NAMALWA (cell line): Measurements from ENCODE around the gene PTPMT1.
"Not testable (repeated sequence)": the region's sequence is repeated elsewhere in the genome, so short reads cannot be mapped to it uniquely, and the experiment has no call there.

Experiments
- DNase-seq: peaks from one replicate; pipeline ENCODE4 v3.0.0-alpha.2; 2015; ENCODE audit warnings: low spot score

The PTPMT1 gene

DNA sequence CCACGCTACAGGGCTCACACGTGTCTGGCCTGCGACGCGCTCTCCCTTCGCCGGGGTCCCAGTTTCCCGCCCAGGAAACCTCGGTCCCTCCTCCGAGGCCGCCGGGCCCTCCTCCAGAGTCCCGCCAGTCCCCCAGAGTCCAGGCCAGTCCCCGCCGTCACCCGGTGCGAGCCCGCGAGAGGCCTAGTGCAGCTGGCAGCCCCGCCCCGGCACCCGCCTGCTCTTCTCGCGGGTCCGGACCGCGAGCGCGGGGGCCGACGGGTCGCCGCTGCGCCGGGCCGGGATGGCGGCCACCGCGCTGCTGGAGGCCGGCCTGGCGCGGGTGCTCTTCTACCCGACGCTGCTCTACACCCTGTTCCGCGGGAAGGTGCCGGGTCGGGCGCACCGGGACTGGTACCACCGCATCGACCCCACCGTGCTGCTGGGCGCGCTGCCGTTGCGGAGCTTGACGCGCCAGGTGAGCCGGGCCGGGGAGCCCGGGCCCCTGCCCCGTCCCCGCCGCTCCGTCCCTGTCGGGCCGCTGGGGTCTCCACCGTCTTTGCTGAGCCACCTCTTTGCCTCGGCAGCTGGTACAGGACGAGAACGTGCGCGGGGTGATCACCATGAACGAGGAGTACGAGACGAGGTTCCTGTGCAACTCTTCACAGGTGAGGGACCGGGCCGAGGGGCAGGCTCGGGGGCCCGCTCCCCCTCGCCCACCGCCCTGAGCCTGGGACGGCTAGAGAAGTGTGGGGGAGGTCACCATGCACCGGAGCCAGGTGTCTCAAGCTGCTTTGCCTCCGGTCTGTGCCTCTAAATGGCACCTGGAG is at the start of gene PTPMT1:
PTPMT1 (plus strand) TSS at position 260 of the 809 bp plus-strand sequence; CDS start at position 284, 24 bp downstream.
- peak; percentile 75 for DNase-seq

DNA sequence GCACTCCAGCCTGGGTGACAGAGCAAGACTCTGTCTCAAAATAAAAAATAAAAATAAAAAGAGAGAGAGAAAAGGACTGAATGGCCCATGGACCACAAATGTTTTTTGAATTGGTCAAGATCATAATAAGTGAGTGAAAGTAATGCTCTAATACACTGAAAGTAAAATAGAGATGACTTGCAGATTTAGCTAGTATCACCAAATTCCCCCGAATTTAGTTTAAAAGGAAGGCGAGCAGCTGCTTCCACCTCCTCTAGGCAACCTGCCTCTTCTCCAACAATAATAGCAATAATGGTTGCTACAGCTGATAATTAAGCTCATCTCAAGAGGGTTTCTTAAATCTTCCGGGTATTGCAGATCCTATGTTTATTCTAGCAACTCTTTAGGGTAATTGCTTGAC is 49.2 kb upstream of the PTPMT1 start:
- no peak for DNase-seq

- no peak for DNase-seq
Measured at GRCh38 chr11:47516984-47517853, 48.2 kb upstream of the PTPMT1 start.

DNA sequence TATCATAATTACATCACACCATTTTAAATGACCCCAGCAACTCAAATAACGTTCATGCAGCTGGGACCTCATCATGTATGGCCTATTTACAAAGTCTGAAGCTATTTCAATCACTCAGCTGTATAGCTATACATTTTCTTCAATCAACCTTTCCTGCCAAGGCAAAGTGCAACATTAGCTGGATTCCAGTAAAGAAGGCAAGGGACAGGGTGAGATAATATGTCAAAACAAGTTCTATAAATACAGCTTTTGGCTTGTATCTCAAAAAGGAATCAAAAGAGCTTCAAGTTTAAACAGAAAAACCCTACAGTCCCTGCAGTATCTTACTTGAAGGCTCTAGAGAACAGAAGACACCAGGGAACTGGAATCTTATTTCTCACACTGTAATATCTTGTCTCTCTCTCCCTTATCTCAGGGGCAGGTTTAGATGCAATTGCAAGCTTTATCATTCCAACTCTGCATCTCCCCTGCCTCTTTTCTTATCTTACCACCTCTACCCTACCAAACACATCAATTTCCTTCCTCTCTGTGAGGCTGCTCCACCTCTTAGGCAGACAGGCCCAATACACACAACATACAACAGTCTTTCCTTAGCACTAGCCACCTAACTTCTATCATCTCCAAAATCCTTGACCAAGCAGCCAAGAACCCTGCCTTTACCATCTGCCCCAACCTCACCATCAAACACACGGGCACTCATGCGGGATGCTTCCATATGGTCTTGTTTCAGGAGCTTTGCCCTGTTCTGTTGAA is 47.0 kb upstream of the PTPMT1 start:
- no peak for DNase-seq

DNA sequence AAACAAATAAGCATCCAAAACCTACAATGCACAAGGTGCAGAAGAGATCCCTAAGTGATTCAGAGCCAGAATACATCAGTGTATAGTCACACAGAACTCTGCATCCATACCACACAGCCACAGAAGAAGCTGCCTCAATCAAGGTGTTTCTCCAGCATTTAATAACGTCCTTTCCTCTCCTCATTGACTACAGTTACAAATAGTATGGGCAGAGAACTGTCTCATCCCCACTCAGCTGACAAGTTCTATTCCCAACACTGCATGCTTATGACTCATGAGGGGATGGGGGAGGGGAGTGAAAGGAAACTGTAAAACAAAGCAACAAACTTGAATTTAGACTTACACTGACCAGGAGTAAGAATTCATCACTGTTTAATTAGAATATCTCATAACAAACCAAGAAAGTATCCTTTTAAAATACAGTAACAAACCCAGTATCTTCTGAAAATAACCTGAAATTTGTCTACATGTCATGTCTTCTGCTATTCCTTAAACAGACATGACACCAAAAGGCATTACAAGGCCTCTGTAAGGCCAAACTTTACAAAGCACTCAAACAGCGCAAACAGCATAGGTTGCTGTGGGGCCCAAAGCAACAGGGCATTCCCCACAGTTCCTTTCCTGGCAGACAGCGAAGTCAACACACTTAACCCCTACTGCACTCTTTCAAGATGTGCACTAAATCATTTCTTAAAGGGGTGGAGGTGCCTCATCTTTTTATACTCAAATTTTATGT is 41.7 kb upstream of the PTPMT1 start:
- no peak for DNase-seq

DNA sequence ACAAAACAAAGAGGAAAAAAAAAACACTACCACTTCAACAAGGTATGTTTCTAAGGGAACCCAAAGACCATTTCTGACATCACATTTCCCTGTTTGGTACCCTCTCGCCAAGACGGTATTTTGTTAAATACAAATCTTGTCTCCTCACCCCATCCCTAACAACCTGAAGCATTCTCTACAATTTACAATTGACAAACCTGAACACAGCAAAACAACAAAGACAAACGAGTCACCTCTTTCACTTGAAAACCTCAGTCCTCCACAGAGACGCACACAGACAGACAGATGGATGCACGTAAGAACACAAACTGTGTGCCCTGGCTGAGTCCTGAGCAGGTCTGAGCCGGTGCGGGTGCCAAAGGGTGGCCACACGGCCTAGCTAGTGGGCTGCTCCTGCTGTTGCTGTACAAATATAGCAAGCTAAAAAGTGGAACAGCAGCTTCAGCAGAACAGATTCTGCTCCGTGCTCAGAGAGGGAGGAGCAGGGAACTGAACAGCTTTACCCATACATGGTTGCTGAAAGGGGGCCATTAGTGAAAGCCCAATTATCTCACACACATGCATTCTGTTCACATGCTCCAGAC is 41.0 kb upstream of the PTPMT1 start:
- no peak for DNase-seq

GRCh38 chr11:47526032-47526431 is 39.4 kb upstream of the PTPMT1 start:
- not testable (repeated sequence) for DNase-seq

DNA sequence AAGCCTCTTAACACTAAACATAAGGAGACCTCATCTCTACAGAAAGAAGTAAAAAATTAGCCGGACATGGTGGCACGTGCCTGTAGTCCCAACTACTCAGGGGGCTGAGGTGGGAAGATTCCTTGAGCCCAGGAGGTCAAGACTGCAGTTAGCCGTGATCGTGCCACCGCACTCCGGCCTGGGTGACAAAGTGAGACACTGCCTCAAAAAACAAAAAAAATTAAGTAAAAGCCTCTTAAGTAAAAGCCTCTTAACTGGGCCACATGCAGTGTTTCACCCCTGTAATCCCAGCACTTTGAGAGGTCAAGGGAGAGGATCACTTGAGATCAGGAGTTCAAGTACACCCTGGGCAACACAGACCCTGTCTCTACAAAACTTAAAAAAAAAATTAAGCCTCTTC is 38.2 kb upstream of the PTPMT1 start:
- no peak for DNase-seq

GRCh38 chr11:47529951-47530350 is 35.4 kb upstream of the PTPMT1 start:
- DNase-seq, result no peak

DNA sequence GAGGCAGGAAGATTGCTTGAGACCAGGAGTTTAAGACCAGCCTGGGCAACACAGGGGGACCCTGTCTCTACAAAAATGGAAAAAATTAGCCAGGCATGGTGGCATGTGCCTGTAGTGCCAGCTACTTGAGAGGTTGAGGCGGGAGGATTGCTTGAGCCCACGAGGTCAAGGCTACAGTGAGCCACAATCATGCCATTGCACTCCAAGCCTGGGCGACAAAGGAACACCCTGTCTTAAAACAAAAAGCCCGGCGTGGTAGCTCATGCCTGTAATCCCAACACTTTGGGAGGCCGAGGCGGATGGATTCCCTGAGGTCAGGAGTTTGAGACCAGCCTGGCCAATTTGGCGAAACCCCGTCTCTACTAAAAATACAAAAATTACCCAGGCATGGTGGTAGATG is 34.7 kb upstream of the PTPMT1 start:
- not testable (repeated sequence) for DNase-seq

- no peak for DNase-seq
Measured at GRCh38 chr11:47531666-47532065, 33.7 kb upstream of the PTPMT1 start.

GRCh38 chr11:47532597-47533213 is 32.7 kb upstream of the PTPMT1 start:
- DNase-seq, result no peak

- DNase-seq, result no peak
Measured at GRCh38 chr11:47533690-47534151, 31.7 kb upstream of the PTPMT1 start.

DNA sequence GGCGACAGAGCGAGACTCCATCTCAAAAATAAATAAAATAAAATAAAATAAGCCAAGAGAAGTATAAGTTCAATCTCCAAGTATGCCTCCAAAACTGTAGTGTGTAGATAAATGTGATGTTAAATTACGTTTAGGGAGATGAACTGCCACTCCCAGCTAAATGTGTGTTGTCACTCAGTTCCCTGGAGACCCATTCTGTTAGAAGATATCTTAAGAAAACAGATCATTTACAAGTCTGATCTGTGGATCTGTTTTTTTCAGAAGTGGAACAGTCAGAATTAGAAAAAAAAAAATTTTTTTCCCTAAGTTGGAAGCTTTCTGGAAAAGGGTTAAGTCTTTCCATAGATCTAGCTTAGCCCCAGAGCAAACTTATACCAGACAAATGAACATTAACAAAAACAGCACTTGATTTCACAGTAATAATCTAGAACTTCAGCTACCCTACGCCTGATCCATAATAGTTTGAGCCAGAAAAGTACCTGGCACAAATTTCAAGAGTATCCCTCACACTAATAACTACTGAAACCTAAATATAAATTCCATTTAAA is 30.6 kb upstream of the PTPMT1 start:
- DNase-seq, result no peak

DNA sequence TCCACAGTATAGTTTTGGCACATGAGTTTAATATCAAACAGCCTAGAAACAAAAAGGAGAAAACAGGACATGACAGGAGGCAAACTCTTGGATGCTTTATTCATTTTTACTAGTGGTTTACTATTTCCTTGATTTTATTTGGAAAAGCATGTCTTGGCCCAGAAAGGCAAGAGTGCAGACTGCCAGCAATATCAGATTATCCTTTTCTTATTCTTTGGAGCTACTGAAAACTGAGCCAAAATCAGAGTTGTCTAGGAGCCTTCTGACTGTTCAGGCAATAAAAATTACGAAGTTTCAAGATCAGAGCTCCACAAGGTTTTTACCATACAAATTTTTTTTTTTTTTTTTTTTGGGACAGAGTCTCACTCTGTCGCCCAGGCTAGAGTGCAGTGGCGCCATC is 28.5 kb upstream of the PTPMT1 start:
- no peak for DNase-seq

- DNase-seq, result no peak
Measured at GRCh38 chr11:47538741-47539565, 26.4 kb upstream of the PTPMT1 start.

DNA sequence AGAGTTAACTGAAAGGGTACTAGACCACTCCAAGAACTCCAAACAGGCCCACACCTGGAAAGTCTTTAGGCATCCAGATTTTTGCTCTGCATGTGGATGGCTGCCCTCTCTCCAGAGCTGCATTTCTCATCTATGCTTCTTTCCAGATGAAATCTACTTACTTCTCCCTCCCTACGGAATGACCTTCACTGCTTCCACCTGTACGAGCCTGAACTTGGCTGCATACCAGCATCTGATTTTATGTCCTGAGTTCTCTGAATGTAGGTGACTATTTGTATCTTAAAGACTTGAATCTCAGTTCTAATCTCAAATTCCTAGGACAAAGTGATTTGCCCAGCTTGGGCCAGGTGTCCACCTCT is 25.7 kb upstream of the PTPMT1 start:
- no peak for DNase-seq

DNA sequence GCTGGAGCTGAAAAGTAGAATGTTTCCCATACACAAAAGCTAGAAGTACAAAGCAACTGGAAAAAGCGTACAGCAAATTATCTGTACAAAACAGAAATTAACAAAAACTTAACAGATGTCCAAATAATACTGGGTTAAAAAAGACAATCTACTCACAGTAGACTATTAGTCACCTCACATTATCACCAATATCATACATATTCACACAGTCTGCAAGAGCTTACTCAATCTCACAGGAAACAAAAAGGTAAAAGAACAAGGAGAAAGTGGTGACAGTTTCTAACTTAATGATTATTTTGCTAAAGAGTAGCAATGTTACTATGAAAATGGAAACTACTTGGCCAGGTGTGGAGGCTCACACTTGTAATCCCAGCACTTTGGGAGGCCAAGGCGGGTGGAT is 24.3 kb upstream of the PTPMT1 start:
- DNase-seq, result no peak

DNA sequence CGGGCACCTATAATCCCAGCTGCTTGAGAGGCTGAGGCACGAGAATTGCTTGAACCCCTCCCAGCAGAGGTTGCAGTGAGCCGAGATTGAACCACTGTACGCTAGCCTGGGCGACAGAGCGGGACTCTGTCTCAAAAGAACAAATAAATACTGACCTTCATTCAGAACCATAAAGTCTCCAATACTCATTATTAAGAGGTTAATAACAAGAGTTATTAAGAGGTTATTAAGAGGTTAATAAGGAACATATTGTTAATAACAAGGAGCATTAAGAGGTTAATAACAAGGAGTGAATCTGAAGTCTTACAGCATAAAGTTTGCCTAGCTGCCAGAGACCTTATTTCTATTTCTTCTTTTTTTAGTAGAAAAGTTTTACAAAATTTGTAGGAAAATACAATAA is 20.1 kb upstream of the PTPMT1 start:
- no peak for DNase-seq

- DNase-seq, result not testable (repeated sequence)
Measured at GRCh38 chr11:47546274-47546673, 19.1 kb upstream of the PTPMT1 start.
